Endothelial cell of umbilical vein (primary cell): ENCODE data around the gene DCAF5.

Source experiments
- CTCF ChIP-seq, 2 donors: IDR thresholded peaks; 1 replicate in 1 of 2; 2 replicates in 1 of 2; pipeline ENCODE4 v1.5.1; 2011; ENCODE audit warnings: low read length in 2 of 2, mild to moderate bottlenecking in 2 of 2, moderate library complexity in 2 of 2, control low read depth in 1 of 2, inconsistent platforms in 1 of 2, low read depth in 1 of 2; ENCODE audit not compliant: insufficient read depth in 1 of 2; ENCODE audit errors: extremely low read depth in 1 of 2
- EZH2 ChIP-seq: IDR thresholded peaks from 2 replicates; pipeline ENCODE4 v1.6.1; 2012; ENCODE audit warnings: borderline replicate concordance, low read depth, mild to moderate bottlenecking, moderate library complexity, low read length, inconsistent platforms; ENCODE audit not compliant: severe bottlenecking
- POLR2A ChIP-seq: IDR thresholded peaks from 2 replicates; pipeline ENCODE4 v1.6.1; 2012; ENCODE audit warnings: low read depth, mild to moderate bottlenecking, control low read depth, low read length
- POLR2AphosphoS5 ChIP-seq: IDR thresholded peaks from 2 replicates; pipeline ENCODE4 v1.6.1; 2012; ENCODE audit warnings: low read depth, mild to moderate bottlenecking, control low read depth, low read length, moderate library complexity; ENCODE audit not compliant: insufficient read depth

GRCh38 chr14:69047255-69047654 lies 105.7 kb downstream of the DCAF5 start:
- TF ChIP-seq CTCF (IDR thresholded peaks at IDR 0.05; ENCODE audit: extremely low read depth in 1 of 2, insufficient read depth in 1 of 2, low read depth in 1 of 2, low read length in 2 of 2) (no peak), POLR2AphosphoS5 (no peak), EZH2 (no peak), POLR2A (no peak)
